H1 (cell line): ENCODE results near the gene ARHGEF12.

ENCODE experiments used
- CEBPB ChIP-seq: IDR thresholded peaks from 2 replicates; pipeline ENCODE4 v1.6.1; 2012; ENCODE audit warnings: low read depth, low read length
- TF ChIP-seq, protein P1 (sequence below): IDR thresholded peaks from 2 replicates; pipeline ENCODE4 v1.6.1; 2012; ENCODE audit warnings: low read length, inconsistent platforms
- TF ChIP-seq, protein P2 (sequence below), 3 experiments: IDR thresholded peaks; 1 replicate in 2 of 3; 2 replicates in 1 of 3; pipeline versions ENCODE4 v1.5.1 to v1.6.1; 2011; ENCODE audit warnings: low read length in 3 of 3, mild to moderate bottlenecking in 3 of 3, inconsistent platforms in 2 of 3, low read depth in 1 of 3, moderate library complexity in 1 of 3; ENCODE audit not compliant: insufficient read depth in 1 of 3; ENCODE audit errors: control extremely low read depth in 1 of 3

DNA sequence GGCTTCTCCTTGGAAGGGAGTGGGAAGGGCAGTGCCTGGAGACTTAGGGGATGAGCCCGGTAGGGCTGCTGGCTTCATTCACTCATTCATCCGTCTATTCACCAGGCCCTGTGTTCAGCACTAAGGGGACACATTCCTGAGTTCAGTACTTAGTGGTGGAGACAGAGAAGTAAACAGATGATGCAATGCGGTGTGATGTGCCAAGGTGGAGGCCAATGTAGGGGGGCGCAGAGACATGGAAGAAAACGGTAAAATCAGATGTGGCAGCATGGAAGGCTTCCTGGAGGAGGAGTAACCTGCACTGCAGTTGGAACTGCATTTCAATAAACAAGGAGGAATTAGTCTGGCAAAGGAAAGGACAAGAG lies 196.6 kb downstream of the ARHGEF12 start:
- peak; percentile 60; the same call in 1 of the 2 replicates for TF ChIP-seq CEBPB
- TF ChIP-seq, protein P1, sequence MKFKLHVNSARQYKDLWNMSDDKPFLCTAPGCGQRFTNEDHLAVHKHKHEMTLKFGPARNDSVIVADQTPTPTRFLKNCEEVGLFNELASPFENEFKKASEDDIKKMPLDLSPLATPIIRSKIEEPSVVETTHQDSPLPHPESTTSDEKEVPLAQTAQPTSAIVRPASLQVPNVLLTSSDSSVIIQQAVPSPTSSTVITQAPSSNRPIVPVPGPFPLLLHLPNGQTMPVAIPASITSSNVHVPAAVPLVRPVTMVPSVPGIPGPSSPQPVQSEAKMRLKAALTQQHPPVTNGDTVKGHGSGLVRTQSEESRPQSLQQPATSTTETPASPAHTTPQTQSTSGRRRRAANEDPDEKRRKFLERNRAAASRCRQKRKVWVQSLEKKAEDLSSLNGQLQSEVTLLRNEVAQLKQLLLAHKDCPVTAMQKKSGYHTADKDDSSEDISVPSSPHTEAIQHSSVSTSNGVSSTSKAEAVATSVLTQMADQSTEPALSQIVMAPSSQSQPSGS = no peak
- TF ChIP-seq, protein P2, sequence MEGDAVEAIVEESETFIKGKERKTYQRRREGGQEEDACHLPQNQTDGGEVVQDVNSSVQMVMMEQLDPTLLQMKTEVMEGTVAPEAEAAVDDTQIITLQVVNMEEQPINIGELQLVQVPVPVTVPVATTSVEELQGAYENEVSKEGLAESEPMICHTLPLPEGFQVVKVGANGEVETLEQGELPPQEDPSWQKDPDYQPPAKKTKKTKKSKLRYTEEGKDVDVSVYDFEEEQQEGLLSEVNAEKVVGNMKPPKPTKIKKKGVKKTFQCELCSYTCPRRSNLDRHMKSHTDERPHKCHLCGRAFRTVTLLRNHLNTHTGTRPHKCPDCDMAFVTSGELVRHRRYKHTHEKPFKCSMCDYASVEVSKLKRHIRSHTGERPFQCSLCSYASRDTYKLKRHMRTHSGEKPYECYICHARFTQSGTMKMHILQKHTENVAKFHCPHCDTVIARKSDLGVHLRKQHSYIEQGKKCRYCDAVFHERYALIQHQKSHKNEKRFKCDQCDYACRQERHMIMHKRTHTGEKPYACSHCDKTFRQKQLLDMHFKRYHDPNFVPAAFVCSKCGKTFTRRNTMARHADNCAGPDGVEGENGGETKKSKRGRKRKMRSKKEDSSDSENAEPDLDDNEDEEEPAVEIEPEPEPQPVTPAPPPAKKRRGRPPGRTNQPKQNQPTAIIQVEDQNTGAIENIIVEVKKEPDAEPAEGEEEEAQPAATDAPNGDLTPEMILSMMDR (IDR thresholded peaks at IDR 0.05; ENCODE audit: control extremely low read depth in 1 of 3, insufficient read depth in 1 of 3, low read depth in 1 of 3, low read length in 3 of 3) = no peak
